OCI-LY1 (cell line): ENCODE results near the gene SPIRE2.

Experiments
- EZH2 ChIP-seq: fragments of 200-600 bp; sonication (generic), shearing (Covaris generic); IDR thresholded peaks from 2 replicates; pipeline ENCODE4 v1.8.0; 2017; ENCODE audit warnings: borderline replicate concordance, mixed run types, mild to moderate bottlenecking, antibody characterized with exemption, low read length, moderate library complexity, mixed read lengths
- TF ChIP-seq, protein P1 (sequence below): fragments of 200-600 bp; sonication (generic), shearing (Covaris generic); IDR thresholded peaks from 2 replicates; pipeline ENCODE4 v1.5.1; 2017; ENCODE audit warnings: mild to moderate bottlenecking, antibody characterized with exemption, low read length, moderate library complexity, mixed read lengths

GRCh38 chr16:89873109-89873971 lies 45.1 kb downstream of the SPIRE2 start, which contains the start of gene TCF25:
- no peak for TF ChIP-seq EZH2
- TF ChIP-seq, protein P1, sequence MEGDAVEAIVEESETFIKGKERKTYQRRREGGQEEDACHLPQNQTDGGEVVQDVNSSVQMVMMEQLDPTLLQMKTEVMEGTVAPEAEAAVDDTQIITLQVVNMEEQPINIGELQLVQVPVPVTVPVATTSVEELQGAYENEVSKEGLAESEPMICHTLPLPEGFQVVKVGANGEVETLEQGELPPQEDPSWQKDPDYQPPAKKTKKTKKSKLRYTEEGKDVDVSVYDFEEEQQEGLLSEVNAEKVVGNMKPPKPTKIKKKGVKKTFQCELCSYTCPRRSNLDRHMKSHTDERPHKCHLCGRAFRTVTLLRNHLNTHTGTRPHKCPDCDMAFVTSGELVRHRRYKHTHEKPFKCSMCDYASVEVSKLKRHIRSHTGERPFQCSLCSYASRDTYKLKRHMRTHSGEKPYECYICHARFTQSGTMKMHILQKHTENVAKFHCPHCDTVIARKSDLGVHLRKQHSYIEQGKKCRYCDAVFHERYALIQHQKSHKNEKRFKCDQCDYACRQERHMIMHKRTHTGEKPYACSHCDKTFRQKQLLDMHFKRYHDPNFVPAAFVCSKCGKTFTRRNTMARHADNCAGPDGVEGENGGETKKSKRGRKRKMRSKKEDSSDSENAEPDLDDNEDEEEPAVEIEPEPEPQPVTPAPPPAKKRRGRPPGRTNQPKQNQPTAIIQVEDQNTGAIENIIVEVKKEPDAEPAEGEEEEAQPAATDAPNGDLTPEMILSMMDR: no peak
